ENCODE measurements around the gene PRRX1.

Gene PRRX1

GRCh38 chr1:170698301-170699275 lies 34.7 kb downstream of the PRRX1 start:
- TF ChIP-seq MAX (IDR thresholded peaks at IDR 0.05; ENCODE audit: low read depth, low read length), result no peak
- no peak for TF ChIP-seq MYC (IDR thresholded peaks at IDR 0.05; ENCODE audit: low read depth, low read length)
- no peak for TF ChIP-seq POLR2A (IDR thresholded peaks at IDR 0.05; ENCODE audit: extremely low read depth, insufficient read length)
- no peak for TF ChIP-seq CTCF (IDR thresholded peaks at IDR 0.05; ENCODE audit: low read depth, low read length)

GRCh38 chr1:170699696-170700095 lies 35.8 kb downstream of the PRRX1 start:
- no peak for TF ChIP-seq MAX (IDR thresholded peaks at IDR 0.05; ENCODE audit: low read depth, low read length)
- TF ChIP-seq MYC (IDR thresholded peaks at IDR 0.05; ENCODE audit: low read depth, low read length), result no peak
- TF ChIP-seq CTCF (IDR thresholded peaks at IDR 0.05; ENCODE audit: low read depth, low read length), result no peak
- TF ChIP-seq POLR2A (IDR thresholded peaks at IDR 0.05; ENCODE audit: extremely low read depth, insufficient read length), result no peak
- no peak for DNase-seq (ENCODE audit: low read depth)
- no peak overlapping the region for H3K4me3 ChIP-seq (ENCODE audit: low read depth, low read length)

More at GRCh38 chr1:170698301-170699275, 34.7 kb downstream of the PRRX1 start:
- H3K4me3 ChIP-seq (ENCODE audit: low read depth, low read length), result no peak overlapping the region
- DNase-seq (ENCODE audit: low read depth), result no peak

- no peak overlapping the region for H3K4me3 ChIP-seq (ENCODE audit: low read depth, low read length)
Measured at GRCh38 chr1:170700842-170701615, 37.1 kb downstream of the PRRX1 start.

GRCh38 chr1:170701962-170702361 lies 38.0 kb downstream of the PRRX1 start:
- no peak for DNase-seq (ENCODE audit: low read depth)
- H3K4me3 ChIP-seq (ENCODE audit: low read depth, low read length), result no peak overlapping the region
- TF ChIP-seq CTCF (IDR thresholded peaks at IDR 0.05; ENCODE audit: low read depth, low read length) (no peak), MYC (IDR thresholded peaks at IDR 0.05; ENCODE audit: low read depth, low read length) (no peak), MAX (IDR thresholded peaks at IDR 0.05; ENCODE audit: low read depth, low read length) (no peak), POLR2A (IDR thresholded peaks at IDR 0.05; ENCODE audit: extremely low read depth, insufficient read length) (no peak)

More at GRCh38 chr1:170700842-170701615, 37.1 kb downstream of the PRRX1 start:
- DNase-seq (ENCODE audit: low read depth), result no peak
- TF ChIP-seq CTCF (IDR thresholded peaks at IDR 0.05; ENCODE audit: low read depth, low read length), result no peak
- TF ChIP-seq MYC (IDR thresholded peaks at IDR 0.05; ENCODE audit: low read depth, low read length), result no peak
- no peak for TF ChIP-seq MAX (IDR thresholded peaks at IDR 0.05; ENCODE audit: low read depth, low read length)
- no peak for TF ChIP-seq POLR2A (IDR thresholded peaks at IDR 0.05; ENCODE audit: extremely low read depth, insufficient read length)

GRCh38 chr1:170703591-170703990 lies 39.7 kb downstream of the PRRX1 start:
- no peak overlapping the region for H3K4me3 ChIP-seq (ENCODE audit: low read depth, low read length)
- DNase-seq (ENCODE audit: low read depth), result no peak
- TF ChIP-seq POLR2A (IDR thresholded peaks at IDR 0.05; ENCODE audit: extremely low read depth, insufficient read length) (no peak), MAX (IDR thresholded peaks at IDR 0.05; ENCODE audit: low read depth, low read length) (no peak), CTCF (IDR thresholded peaks at IDR 0.05; ENCODE audit: low read depth, low read length) (no peak), MYC (IDR thresholded peaks at IDR 0.05; ENCODE audit: low read depth, low read length) (no peak)
